ENCODE measurements around the gene USO1.

- TF ChIP-seq, protein P1, sequence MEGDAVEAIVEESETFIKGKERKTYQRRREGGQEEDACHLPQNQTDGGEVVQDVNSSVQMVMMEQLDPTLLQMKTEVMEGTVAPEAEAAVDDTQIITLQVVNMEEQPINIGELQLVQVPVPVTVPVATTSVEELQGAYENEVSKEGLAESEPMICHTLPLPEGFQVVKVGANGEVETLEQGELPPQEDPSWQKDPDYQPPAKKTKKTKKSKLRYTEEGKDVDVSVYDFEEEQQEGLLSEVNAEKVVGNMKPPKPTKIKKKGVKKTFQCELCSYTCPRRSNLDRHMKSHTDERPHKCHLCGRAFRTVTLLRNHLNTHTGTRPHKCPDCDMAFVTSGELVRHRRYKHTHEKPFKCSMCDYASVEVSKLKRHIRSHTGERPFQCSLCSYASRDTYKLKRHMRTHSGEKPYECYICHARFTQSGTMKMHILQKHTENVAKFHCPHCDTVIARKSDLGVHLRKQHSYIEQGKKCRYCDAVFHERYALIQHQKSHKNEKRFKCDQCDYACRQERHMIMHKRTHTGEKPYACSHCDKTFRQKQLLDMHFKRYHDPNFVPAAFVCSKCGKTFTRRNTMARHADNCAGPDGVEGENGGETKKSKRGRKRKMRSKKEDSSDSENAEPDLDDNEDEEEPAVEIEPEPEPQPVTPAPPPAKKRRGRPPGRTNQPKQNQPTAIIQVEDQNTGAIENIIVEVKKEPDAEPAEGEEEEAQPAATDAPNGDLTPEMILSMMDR (IDR thresholded peaks at IDR 0.05 in 2 of 3, conservative IDR thresholded peaks at IDR 0.05 in 1 of 3; ENCODE audit: insufficient read depth in 2 of 3, low read depth in 1 of 3, low read length in 3 of 3), result no peak
- no peak for TF ChIP-seq RBM22 (IDR thresholded peaks at IDR 0.05; ENCODE audit: low read depth, low read length, poor library complexity, severe bottlenecking)
- TF ChIP-seq KDM1A (IDR thresholded peaks at IDR 0.05), result no peak
Measured at GRCh38 chr4:75830906-75831305, 106.5 kb downstream of the USO1 start.
